ENCODE measurements around the gene R3HDM2. TPM values are rescaled to one million over a fixed set of nuclear protein-coding genes. Genes with fewer than 3 reads are reported as not detected.

Gene R3HDM2
- total and polyA plus RNA-seq, 2 of the 13 experiments (the other 11 are each of a cell fraction or from before 2014, with no cell fraction given), result 11.1 to 23.5 TPM

- TF ChIP-seq AGO1 (IDR thresholded peaks at IDR 0.05; ENCODE audit: low read depth, low read length, poor library complexity, severe bottlenecking) (no peak), ELF4 (CRISPR knock-in tag; IDR thresholded peaks at IDR 0.05; ENCODE audit: borderline replicate concordance) (no peak)
Observed at GRCh38 chr12:57255916-57256315, 174.9 kb downstream of the R3HDM2 start (continued).

GRCh38 chr12:57254506-57255280 lies 176.2 kb downstream of the R3HDM2 start:
- in situ Hi-C loops (cut with HindIII; ENCODE audit: extremely low pct_ligation_motif_present, low pct_unique_long_range_greater_than_20kb) (no loop called here), intact Hi-C loops (cut with micrococcal nuclease; ENCODE audit: unreplicated experiment) (no loop called here)
- H3K79me2 ChIP-seq (ENCODE audit: insufficient read depth, low read length), result no peaks in the 10 kb centered on the region
- H3K9me3 ChIP-seq (ENCODE audit: low read length), result no peaks in the 10 kb centered on the region
- no peak for TF ChIP-seq KDM5A (IDR thresholded peaks at IDR 0.05; ENCODE audit: borderline replicate concordance, low read length)
- TF ChIP-seq, protein P1, sequence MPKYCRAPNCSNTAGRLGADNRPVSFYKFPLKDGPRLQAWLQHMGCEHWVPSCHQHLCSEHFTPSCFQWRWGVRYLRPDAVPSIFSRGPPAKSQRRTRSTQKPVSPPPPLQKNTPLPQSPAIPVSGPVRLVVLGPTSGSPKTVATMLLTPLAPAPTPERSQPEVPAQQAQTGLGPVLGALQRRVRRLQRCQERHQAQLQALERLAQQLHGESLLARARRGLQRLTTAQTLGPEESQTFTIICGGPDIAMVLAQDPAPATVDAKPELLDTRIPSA (CRISPR knock-in tag; IDR thresholded peaks at IDR 0.05; ENCODE audit: borderline replicate concordance), result no peak
- TF ChIP-seq ZNF879 (CRISPR knock-in tag; IDR thresholded peaks at IDR 0.05), result no peak
- TF ChIP-seq ZFP36L2 (CRISPR knock-in tag; IDR thresholded peaks at IDR 0.05), result no peak
- TF ChIP-seq ZNF589 (CRISPR knock-in tag; conservative IDR thresholded peaks at IDR 0.05), result no peak
- TF ChIP-seq ZFP37 (CRISPR knock-in tag; IDR thresholded peaks at IDR 0.05; ENCODE audit: borderline replicate concordance), result no peak
- TF ChIP-seq RARG (CRISPR knock-in tag; IDR thresholded peaks at IDR 0.05; ENCODE audit: low read depth), result no peak
- TF ChIP-seq XRCC5 (optimal IDR thresholded peaks at IDR 0.05; ENCODE audit: low read length), result no peak
- TF ChIP-seq, protein P2, sequence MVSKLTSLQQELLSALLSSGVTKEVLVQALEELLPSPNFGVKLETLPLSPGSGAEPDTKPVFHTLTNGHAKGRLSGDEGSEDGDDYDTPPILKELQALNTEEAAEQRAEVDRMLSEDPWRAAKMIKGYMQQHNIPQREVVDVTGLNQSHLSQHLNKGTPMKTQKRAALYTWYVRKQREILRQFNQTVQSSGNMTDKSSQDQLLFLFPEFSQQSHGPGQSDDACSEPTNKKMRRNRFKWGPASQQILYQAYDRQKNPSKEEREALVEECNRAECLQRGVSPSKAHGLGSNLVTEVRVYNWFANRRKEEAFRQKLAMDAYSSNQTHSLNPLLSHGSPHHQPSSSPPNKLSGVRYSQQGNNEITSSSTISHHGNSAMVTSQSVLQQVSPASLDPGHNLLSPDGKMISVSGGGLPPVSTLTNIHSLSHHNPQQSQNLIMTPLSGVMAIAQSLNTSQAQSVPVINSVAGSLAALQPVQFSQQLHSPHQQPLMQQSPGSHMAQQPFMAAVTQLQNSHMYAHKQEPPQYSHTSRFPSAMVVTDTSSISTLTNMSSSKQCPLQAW (CRISPR knock-in tag; IDR thresholded peaks at IDR 0.05), result no peak
- TF ChIP-seq, protein P3, sequence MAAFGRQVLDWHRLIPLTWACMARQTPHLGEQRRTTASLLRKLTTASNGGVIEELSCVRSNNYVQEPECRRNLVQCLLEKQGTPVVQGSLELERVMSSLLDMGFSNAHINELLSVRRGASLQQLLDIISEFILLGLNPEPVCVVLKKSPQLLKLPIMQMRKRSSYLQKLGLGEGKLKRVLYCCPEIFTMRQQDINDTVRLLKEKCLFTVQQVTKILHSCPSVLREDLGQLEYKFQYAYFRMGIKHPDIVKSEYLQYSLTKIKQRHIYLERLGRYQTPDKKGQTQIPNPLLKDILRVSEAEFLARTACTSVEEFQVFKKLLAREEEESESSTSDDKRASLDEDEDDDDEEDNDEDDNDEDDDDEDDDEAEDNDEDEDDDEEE (CRISPR knock-in tag; IDR thresholded peaks at IDR 0.05), result no peak
- TF ChIP-seq TEF (CRISPR knock-in tag; IDR thresholded peaks at IDR 0.05), result no peak
- no peak for TF ChIP-seq KLF12 (CRISPR knock-in tag; IDR thresholded peaks at IDR 0.05; ENCODE audit: borderline replicate concordance)
- no peak for TF ChIP-seq EEA1 (CRISPR knock-in tag; IDR thresholded peaks at IDR 0.05; ENCODE audit: borderline replicate concordance)
- TF ChIP-seq SOX5 (CRISPR knock-in tag; IDR thresholded peaks at IDR 0.05; ENCODE audit: borderline replicate concordance), result no peak
- H3K9ac ChIP-seq (ENCODE audit: insufficient read depth, low read depth, low read length), result no peak overlapping the region
- no TSS peak for BruUV-seq (replicated peaks)
- DNase-seq (ENCODE audit: low spot score) (no peak), FAIRE-seq (no peak), ATAC-seq (no peak)
- WGBS (ENCODE audit: low lambda C conversion rate), result 94% methylated on average over 10 of the region's 14 CpGs
- peaks cover 8 to 29% of the 10 kb centered on the region in 2 experiments; a peak in 4 of 5 replicates for H3K36me3 ChIP-seq (replicated peaks in 1 of 2; ENCODE audit: control insufficient read depth in 1 of 2, insufficient read depth in 2 of 2, low read length in 2 of 2)
- CTCF ChIA-PET (ENCODE audit: low intra/inter-chr PET ratio, low total read pairs), result no interaction called here
- no peak overlapping the region for H3K4me2 ChIP-seq (ENCODE audit: low read depth, low read length)
- no peak overlapping the region for H3K4me3 ChIP-seq (replicated peaks in 1 of 3; ENCODE audit: insufficient read depth in 1 of 3, low read depth in 2 of 3, low read length in 3 of 3)
- peaks cover 5% of the 10 kb centered on the region for H3K4me1 ChIP-seq (ENCODE audit: insufficient read depth, low read length)
- H2AFZ ChIP-seq (ENCODE audit: low read length), result no peak overlapping the region
- no peaks in the 10 kb centered on the region for H4K20me1 ChIP-seq (ENCODE audit: insufficient read depth, low read length)
- H3K27me3 ChIP-seq (ENCODE audit: control insufficient read depth in 1 of 2, insufficient read depth in 2 of 2, low read length in 2 of 2), result no peaks in the 10 kb centered on the region
- POLR2A ChIA-PET, result no interaction called here
- H3K27ac ChIP-seq (ENCODE audit: extremely low read length, insufficient read depth, low read length), result no peak overlapping the region
